ENCODE results near the gene GPRC5C.
A peak's percentile ranks its signal among the peaks of the same experiment; 100 is the strongest.

The GPRC5C gene

GRCh38 chr17:74452033-74452840 is 20.3 kb downstream of the GPRC5C start:
- H3K4me3 ChIP-seq (ENCODE audit: low read depth, low read length), result no peak overlapping the region
- no peak for DNase-seq (ENCODE audit: low read depth)
- no peak for TF ChIP-seq CTCF (IDR thresholded peaks at IDR 0.05; ENCODE audit: control insufficient read depth, extremely low read depth, insufficient read depth)

DNA sequence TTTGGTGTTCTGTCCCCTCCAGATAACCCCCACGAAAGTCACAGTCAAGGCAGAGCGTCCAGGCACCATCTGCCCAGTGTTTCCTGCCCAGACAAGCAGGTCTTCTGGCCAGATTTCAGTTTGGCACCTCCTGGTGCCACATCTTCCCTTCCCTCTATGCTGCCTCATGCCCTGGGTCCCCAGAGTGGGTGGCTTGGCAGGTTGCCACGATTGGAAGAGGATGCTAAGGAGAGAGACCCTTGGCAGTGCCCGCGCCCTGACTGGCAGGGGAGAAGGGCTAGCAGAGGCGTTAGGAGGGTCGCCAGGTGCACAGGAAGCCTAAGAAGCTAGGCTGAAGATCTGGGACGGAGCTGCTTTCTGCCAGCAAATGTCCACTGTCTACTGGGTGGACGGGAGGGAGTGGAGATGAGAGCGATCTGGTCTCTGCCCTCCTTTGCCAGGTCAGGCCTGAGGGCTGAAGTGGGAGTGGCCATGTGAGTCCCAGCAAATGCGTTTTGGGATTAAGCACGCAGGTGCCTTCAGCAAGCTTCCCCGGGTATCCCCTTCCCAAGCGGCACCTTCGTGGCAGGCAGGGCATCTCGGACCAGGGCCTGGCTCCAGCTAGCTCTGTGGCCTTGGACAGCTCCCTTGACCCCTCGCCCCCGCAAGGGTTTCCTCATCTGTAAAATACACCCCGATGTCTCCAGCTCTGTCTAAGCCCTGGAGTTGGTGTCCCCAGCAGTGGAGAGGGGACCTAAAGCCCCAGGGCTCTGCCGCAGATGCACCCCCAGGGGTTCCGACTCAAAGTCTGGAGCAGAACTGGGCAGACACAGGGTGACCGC is 21.2 kb downstream of the GPRC5C start:
- no peak for DNase-seq (ENCODE audit: low read depth)
- H3K4me3 ChIP-seq (ENCODE audit: low read depth, low read length), result peak overlapping the region; percentile 57
- no peak for TF ChIP-seq CTCF (IDR thresholded peaks at IDR 0.05; ENCODE audit: control insufficient read depth, extremely low read depth, insufficient read depth)

- DNase-seq (ENCODE audit: low read depth), result no peak
- H3K4me3 ChIP-seq (ENCODE audit: low read depth, low read length), result peak overlapping the region; percentile 57
Measured at GRCh38 chr17:74453665-74454196, 21.8 kb downstream of the GPRC5C start.

DNA sequence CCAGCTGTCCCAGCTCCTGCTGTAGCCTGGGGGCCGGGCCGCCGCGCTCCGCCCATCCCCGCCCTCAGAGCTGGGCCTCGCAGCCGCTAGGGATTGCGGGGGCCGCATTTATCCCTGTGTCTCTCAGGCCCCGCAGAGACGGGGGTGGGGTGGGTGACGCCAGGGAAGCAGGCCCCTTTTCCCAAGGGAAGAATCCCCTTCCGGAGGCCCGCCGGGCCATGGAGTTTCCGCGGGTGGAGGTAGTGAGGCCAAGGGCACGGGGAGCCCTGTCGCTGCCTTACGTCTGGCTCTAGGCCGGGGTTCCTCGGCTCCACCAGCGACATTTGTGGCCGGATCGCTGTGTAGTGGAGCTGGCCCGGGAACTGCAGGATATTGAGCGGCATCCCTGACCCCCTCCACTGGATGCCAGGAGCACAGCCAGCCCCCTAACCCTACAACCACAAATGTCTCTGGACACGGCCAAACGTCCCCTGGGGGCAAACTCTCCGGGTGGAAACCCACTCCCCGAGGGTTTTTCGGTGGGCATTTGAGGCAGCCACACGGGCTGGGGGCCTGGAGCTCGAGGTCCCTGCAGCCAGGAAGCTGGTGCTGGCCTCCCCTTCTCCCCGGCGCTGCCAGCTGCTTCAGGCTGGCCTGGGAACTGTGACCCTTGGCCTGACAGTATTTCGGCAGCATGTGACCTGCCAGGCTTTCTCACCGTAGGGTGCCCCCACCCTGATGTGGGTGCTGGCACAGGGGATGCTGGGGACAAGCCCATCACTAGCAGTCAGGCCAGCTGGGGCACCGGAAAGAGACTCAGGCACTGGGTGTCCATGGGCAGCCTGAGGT is 22.5 kb downstream of the GPRC5C start:
- TF ChIP-seq CTCF (IDR thresholded peaks at IDR 0.05; ENCODE audit: control insufficient read depth, extremely low read depth, insufficient read depth), result peak; percentile 4; the same call in 1 of the 2 replicates
- peak overlapping the region; percentile 47 for H3K4me3 ChIP-seq (ENCODE audit: low read depth, low read length)
- DNase-seq (ENCODE audit: low read depth), result no peak

More at GRCh38 chr17:74453665-74454196, 21.8 kb downstream of the GPRC5C start:
- TF ChIP-seq CTCF (IDR thresholded peaks at IDR 0.05; ENCODE audit: control insufficient read depth, extremely low read depth, insufficient read depth), result no peak

DNA sequence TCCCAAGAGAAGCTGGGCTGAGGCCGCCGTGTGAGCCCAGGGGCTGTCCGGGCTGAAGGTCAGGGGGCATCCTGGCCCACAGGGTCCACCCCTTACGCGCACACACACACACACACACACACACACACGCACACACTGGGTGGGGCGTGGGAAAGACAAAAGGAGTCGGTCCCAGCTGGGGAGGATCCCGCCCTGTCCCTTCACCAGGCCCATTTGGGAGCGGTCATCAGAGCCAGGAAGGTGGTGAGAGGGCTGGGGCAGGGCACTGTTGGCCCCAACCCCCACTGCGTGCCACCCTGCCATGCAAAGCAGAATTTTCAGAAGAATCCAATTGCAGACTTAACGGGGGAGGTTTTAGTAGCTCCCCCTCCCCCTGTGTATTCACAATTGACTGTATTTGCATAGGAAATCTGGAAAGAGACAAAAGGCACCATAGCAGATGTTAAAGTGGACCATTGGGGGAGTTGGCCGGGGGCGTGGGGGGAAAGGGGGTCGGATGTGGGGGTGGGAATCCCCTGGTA is 23.2 kb downstream of the GPRC5C start:
- no peak for TF ChIP-seq CTCF (IDR thresholded peaks at IDR 0.05; ENCODE audit: control insufficient read depth, extremely low read depth, insufficient read depth)
- no peak overlapping the region for H3K4me3 ChIP-seq (ENCODE audit: low read depth, low read length)
- no peak for DNase-seq (ENCODE audit: low read depth)

DNA sequence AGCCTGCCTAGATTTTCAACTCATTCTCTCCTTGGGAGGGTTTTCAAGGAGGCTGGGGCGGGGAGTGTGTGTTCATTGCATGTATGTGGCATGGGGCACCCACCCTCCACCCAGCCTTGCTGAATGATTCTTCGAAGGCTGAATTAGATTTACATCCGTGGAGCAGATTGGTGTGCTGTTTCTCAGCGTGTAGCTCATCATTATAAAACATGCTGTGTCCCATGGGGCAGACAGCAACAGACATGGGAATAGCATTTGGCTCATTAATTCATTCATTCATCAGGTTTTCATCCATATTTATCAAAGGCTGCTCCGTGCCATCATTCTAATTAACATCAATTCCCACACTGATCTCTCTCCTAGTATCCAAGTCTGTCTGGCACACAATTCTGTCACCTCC is 23.9 kb downstream of the GPRC5C start:
- DNase-seq (ENCODE audit: low read depth), result no peak
- TF ChIP-seq CTCF (IDR thresholded peaks at IDR 0.05; ENCODE audit: control insufficient read depth, extremely low read depth, insufficient read depth), result no peak
- H3K4me3 ChIP-seq (ENCODE audit: low read depth, low read length), result no peak overlapping the region

Data from LNCaP clone FGC (cell line).